ENCODE results near the gene PWWP2A.
"Not testable (repeated sequence)": the region's sequence is repeated elsewhere in the genome, so short reads cannot be mapped to it uniquely, and the experiment has no call there.

Gene PWWP2A

GRCh38 chr5:160152287-160152686 lies 33.0 kb upstream of the PWWP2A start:
- Mint-ChIP-seq H3K9me3 (no peaks in the 10 kb centered on the region), H3K4me1 (ENCODE audit: low read depth) (peaks cover 8% of the 10 kb centered on the region), H3K27ac (no peak overlapping the region), H3K4me3 (no peak overlapping the region), H3K27me3 (ENCODE audit: low read depth) (no peaks in the 10 kb centered on the region), H3K36me3 (ENCODE audit: low read depth) (no peaks in the 10 kb centered on the region)

GRCh38 chr5:160151017-160151416 lies 31.8 kb upstream of the PWWP2A start:
- H3K27ac Mint-ChIP-seq: no peak overlapping the region
- H3K36me3 Mint-ChIP-seq (ENCODE audit: low read depth): no peaks in the 10 kb centered on the region
- peaks cover 8% of the 10 kb centered on the region for H3K4me1 Mint-ChIP-seq (ENCODE audit: low read depth)
- H3K27me3 Mint-ChIP-seq (ENCODE audit: low read depth): no peaks in the 10 kb centered on the region
- no peak overlapping the region for H3K4me3 Mint-ChIP-seq
- H3K9me3 Mint-ChIP-seq: no peaks in the 10 kb centered on the region

GRCh38 chr5:160150381-160150780 lies 31.1 kb upstream of the PWWP2A start:
- H3K27ac Mint-ChIP-seq: no peak overlapping the region
- no peaks in the 10 kb centered on the region for H3K9me3 Mint-ChIP-seq
- no peak overlapping the region for H3K4me3 Mint-ChIP-seq
- no peaks in the 10 kb centered on the region for H3K36me3 Mint-ChIP-seq (ENCODE audit: low read depth)
- no peaks in the 10 kb centered on the region for H3K27me3 Mint-ChIP-seq (ENCODE audit: low read depth)
- peaks cover 8% of the 10 kb centered on the region for H3K4me1 Mint-ChIP-seq (ENCODE audit: low read depth)

- H3K9me3 Mint-ChIP-seq; H3K27me3 Mint-ChIP-seq (ENCODE audit: low read depth); H3K4me1 Mint-ChIP-seq (ENCODE audit: low read depth); H3K36me3 Mint-ChIP-seq (ENCODE audit: low read depth); H3K4me3 Mint-ChIP-seq; H3K27ac Mint-ChIP-seq: not testable (repeated sequence)
These were observed 25.2 kb upstream of the PWWP2A start for GRCh38 chr5:160144436-160144835.

- Mint-ChIP-seq H3K9me3 (no peaks in the 10 kb centered on the region), H3K4me3 (no peak overlapping the region), H3K27ac (no peak overlapping the region), H3K27me3 (ENCODE audit: low read depth) (no peaks in the 10 kb centered on the region), H3K4me1 (ENCODE audit: low read depth) (no peaks in the 10 kb centered on the region), H3K36me3 (ENCODE audit: low read depth) (no peaks in the 10 kb centered on the region)
These were observed 15.1 kb upstream of the PWWP2A start for GRCh38 chr5:160134332-160134731.

GRCh38 chr5:160133918-160134304 lies 14.7 kb upstream of the PWWP2A start:
- Mint-ChIP-seq H3K4me3 (no peak overlapping the region), H3K27me3 (ENCODE audit: low read depth) (no peaks in the 10 kb centered on the region), H3K27ac (no peak overlapping the region), H3K9me3 (no peaks in the 10 kb centered on the region), H3K36me3 (ENCODE audit: low read depth) (no peaks in the 10 kb centered on the region), H3K4me1 (ENCODE audit: low read depth) (no peaks in the 10 kb centered on the region)

- Mint-ChIP-seq H3K27ac (no peak overlapping the region), H3K27me3 (ENCODE audit: low read depth) (no peaks in the 10 kb centered on the region), H3K36me3 (ENCODE audit: low read depth) (no peaks in the 10 kb centered on the region), H3K4me1 (ENCODE audit: low read depth) (no peaks in the 10 kb centered on the region), H3K4me3 (no peak overlapping the region), H3K9me3 (no peaks in the 10 kb centered on the region)
These were observed 14.0 kb upstream of the PWWP2A start for GRCh38 chr5:160133071-160133917.

- Mint-ChIP-seq H3K27me3 (ENCODE audit: low read depth) (peaks cover 4% of the 10 kb centered on the region), H3K9me3 (no peaks in the 10 kb centered on the region), H3K27ac (no peak overlapping the region), H3K36me3 (ENCODE audit: low read depth) (no peaks in the 10 kb centered on the region), H3K4me3 (no peak overlapping the region), H3K4me1 (ENCODE audit: low read depth) (no peaks in the 10 kb centered on the region)
These were observed 10.6 kb upstream of the PWWP2A start for GRCh38 chr5:160129841-160130240.

GRCh38 chr5:160128632-160129031 lies 9.4 kb upstream of the PWWP2A start:
- Mint-ChIP-seq H3K4me1 (ENCODE audit: low read depth) (no peaks in the 10 kb centered on the region), H3K4me3 (no peak overlapping the region), H3K27me3 (ENCODE audit: low read depth) (peaks cover 4% of the 10 kb centered on the region), H3K27ac (no peak overlapping the region), H3K36me3 (ENCODE audit: low read depth) (no peaks in the 10 kb centered on the region), H3K9me3 (no peaks in the 10 kb centered on the region)

- peak overlapping the region; percentile 97 for H3K27ac Mint-ChIP-seq
- peaks cover 12% of the 10 kb centered on the region for H3K36me3 Mint-ChIP-seq (ENCODE audit: low read depth)
- H3K9me3 Mint-ChIP-seq: no peaks in the 10 kb centered on the region
- H3K4me3 Mint-ChIP-seq: peak overlapping the region; percentile 98
- H3K27me3 Mint-ChIP-seq (ENCODE audit: low read depth): peaks cover 11% of the 10 kb centered on the region
- H3K4me1 Mint-ChIP-seq (ENCODE audit: low read depth): peaks cover 15% of the 10 kb centered on the region
These were observed 636 bp upstream of the PWWP2A start for GRCh38 chr5:160119905-160120266.

- Mint-ChIP-seq H3K4me3 (peak overlapping the region; percentile 79), H3K9me3 (no peaks in the 10 kb centered on the region), H3K27me3 (ENCODE audit: low read depth) (peaks cover 11% of the 10 kb centered on the region), H3K4me1 (ENCODE audit: low read depth) (peaks cover 15% of the 10 kb centered on the region), H3K36me3 (ENCODE audit: low read depth) (peaks cover 12% of the 10 kb centered on the region), H3K27ac (peak overlapping the region; percentile 72)
These were observed 705 bp downstream of the PWWP2A start for GRCh38 chr5:160118349-160119141.

GRCh38 chr5:160116991-160117390 lies 2.3 kb downstream of the PWWP2A start:
- H3K4me3 Mint-ChIP-seq: peak overlapping the region; percentile 37
- H3K4me1 Mint-ChIP-seq (ENCODE audit: low read depth): peaks cover 15% of the 10 kb centered on the region
- H3K27ac Mint-ChIP-seq: no peak overlapping the region
- peaks cover 18% of the 10 kb centered on the region for H3K36me3 Mint-ChIP-seq (ENCODE audit: low read depth)
- no peaks in the 10 kb centered on the region for H3K9me3 Mint-ChIP-seq
- no peaks in the 10 kb centered on the region for H3K27me3 Mint-ChIP-seq (ENCODE audit: low read depth)

GRCh38 chr5:160108124-160108523 lies 11.1 kb downstream of the PWWP2A start:
- H3K36me3 Mint-ChIP-seq (ENCODE audit: low read depth): peaks cover 15% of the 10 kb centered on the region
- peaks cover 3% of the 10 kb centered on the region for H3K4me1 Mint-ChIP-seq (ENCODE audit: low read depth)
- H3K9me3 Mint-ChIP-seq: no peaks in the 10 kb centered on the region
- no peak overlapping the region for H3K4me3 Mint-ChIP-seq
- H3K27ac Mint-ChIP-seq: no peak overlapping the region
- no peaks in the 10 kb centered on the region for H3K27me3 Mint-ChIP-seq (ENCODE audit: low read depth)

- no peak overlapping the region for H3K27ac Mint-ChIP-seq
- H3K9me3 Mint-ChIP-seq: no peaks in the 10 kb centered on the region
- H3K27me3 Mint-ChIP-seq (ENCODE audit: low read depth): no peaks in the 10 kb centered on the region
- H3K4me1 Mint-ChIP-seq (ENCODE audit: low read depth): peaks cover 3% of the 10 kb centered on the region
- no peak overlapping the region for H3K4me3 Mint-ChIP-seq
- H3K36me3 Mint-ChIP-seq (ENCODE audit: low read depth): peaks cover 12% of the 10 kb centered on the region
These were observed 13.4 kb downstream of the PWWP2A start for GRCh38 chr5:160105686-160106360.

GRCh38 chr5:160097991-160098390 lies 21.3 kb downstream of the PWWP2A start:
- H3K36me3 Mint-ChIP-seq (ENCODE audit: low read depth): peaks cover 29% of the 10 kb centered on the region
- H3K4me3 Mint-ChIP-seq: no peak overlapping the region
- no peaks in the 10 kb centered on the region for H3K9me3 Mint-ChIP-seq
- H3K4me1 Mint-ChIP-seq (ENCODE audit: low read depth): peaks cover 17% of the 10 kb centered on the region
- H3K27me3 Mint-ChIP-seq (ENCODE audit: low read depth): no peaks in the 10 kb centered on the region
- H3K27ac Mint-ChIP-seq: no peak overlapping the region
